Stimulated activated CD4-positive, alpha-beta T cell treated with anti-CD3 and anti-CD28 coated beads, Interleukin-4, amount 100 ng/mL, for 4 hours (primary cell): ENCODE measurements around the gene NPEPPS.

Experiments
- DNase-seq, 2 experiments: peaks; one replicate each; pipeline ENCODE4 v3.0.0-alpha.2; 2020

Gene NPEPPS

DNA sequence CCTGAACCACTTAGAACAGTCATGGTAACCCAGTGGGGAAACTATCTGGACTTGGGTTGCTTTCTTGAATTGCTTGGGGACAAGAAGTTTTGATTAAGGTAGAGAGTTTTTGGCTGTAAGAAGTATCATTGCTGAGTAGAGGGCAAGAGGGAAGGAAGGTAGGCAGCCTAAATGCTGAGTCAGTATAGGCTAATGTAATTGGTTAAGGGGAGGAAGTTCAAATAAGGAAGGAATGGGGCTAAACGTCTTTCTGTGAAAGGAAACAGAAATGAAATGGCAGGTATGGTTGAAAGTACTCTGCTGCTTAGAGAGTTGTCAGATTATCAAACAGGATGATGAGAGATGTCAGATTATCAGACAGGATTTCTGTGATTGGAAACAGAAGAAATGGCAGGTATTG is 139.2 kb downstream of the NPEPPS start:
- DNase-seq, result no peak
